NCI-H748 treated with DMSO at 0.1 percent for 48 hours (cell line): ENCODE results near the gene AGBL1.

Source experiments
- DNase-seq: peaks from one replicate; lab custom pipeline; 2025; lab: John Stamatoyannopoulos, UW

Gene AGBL1

DNA sequence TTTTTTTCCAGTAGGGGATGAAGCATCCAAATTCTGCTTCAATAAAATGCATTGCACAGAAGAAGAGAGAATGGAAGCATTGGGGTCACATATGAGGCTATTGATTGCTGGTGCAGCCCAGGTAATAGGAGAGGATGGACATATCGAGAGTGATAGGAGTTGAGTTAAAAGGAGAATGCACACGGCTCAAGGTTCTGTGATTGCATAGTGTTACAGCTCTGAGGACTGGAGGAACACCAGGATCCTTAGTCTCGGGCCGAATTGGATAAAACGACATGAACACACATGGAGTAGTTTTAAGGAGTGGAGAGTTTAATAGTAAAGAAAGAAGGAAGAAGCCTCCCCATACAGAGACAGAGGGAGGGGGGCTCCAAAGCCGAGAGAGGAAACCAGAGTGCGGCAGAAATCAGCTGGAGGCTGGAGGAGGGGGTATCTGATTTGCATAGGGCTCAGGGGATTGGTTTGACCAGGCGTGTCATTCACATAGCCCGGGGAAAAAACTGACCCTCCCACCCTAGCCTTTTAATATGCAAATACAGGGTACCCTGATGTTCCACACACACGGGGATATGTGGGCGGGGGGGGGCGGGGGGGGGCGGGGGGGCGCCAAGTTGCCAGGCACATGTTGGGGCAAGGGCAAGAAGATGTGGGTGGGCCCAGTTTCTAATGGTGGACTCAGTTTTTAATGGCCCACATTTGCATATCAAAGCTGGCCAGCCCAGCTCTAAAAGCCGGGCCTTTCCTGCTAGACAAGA, 156.9 kb downstream of the AGBL1 start:
- peak; percentile 5 for DNase-seq

DNA sequence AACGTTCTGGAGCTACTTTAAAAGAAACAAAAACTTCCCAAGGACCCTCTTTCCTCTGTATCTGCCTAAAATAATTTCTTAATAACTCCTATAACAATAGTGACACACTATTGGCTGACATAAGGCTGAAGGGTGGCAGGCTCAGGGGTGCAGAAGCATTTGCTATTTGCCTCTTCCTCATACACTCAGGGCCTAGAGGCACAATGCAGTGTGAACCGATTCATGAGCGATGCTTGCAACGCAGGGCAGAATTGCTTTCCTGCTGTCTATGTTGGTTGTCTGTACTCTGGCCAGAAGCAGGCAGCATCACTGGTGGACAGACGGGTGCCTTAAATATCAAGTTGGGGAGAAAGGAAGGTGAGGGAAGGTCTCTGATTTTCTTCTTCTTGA, 157.4 kb downstream of the AGBL1 start:
- DNase-seq = no peak

DNA sequence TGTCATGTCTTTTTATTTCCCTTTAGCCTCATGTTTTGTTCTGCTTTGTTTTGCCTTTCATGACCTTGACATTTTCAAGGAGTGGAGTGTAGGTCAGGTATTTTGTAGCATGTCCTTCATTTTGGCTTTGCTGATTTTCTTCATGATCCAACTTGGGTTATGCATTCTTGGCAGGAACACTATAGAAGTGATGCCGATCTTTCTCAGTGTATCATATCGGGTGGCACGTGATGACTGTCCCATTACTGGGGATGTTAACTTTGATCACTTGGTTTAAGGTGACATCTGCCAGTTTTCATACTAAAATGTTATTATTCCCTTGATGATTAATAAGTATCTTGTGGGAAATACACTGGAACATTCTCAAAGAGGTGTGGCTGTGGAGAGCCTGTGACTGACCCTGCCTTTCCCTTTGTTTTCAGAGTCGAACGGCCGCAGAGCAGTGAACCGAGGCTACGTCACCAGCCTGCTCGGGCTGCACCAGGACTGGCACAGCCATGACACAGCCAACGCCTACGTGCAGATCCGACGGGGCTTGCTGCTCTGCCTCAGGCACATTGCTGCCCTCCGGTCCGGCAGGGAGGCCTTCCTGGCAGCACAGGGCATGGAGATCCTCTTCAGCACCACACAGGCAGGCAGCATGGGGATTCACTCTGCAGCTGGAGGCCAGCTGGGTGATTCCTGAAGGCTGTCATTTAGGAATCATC, 167.7 kb downstream of the AGBL1 start:
- DNase-seq = no peak

DNA sequence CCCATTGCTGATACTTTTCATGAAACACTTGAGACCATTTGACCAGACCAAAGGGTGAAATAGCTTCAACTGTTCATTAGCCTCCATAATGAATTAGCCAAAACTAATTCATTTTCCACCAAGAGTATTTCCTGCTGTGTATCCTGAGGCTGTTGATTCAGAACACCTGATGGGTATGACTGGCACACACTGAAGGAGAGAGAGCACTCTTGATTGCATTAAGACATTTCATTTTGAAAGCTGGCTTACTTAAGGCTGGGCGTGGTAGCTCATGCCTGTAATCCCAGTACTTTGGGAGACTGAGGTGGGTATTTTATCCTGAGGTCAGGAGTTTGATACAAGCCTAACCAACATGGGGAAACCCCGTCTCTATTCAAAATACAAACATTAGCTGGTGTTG, 175.6 kb downstream of the AGBL1 start:
- DNase-seq = no peak

DNA sequence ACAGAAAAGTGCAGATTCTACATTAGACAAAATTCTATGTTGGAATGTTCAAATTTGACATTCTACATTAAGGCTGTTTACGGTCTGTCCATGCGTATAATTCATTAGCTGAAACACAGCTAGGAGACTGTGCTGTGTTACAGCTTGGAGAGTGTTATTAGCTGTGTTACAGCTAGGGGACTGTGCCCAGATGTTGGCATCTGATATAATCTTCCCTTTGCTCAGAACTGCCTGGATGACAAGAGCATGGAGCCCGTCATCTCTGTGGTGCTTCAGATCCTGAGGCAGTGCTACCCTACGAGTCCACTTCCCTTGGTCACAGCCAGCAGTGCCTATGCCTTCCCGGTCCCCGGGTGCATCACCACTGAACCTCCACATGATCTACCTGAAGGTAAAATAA, 177.0 kb downstream of the AGBL1 start:
- DNase-seq = no peak

DNA sequence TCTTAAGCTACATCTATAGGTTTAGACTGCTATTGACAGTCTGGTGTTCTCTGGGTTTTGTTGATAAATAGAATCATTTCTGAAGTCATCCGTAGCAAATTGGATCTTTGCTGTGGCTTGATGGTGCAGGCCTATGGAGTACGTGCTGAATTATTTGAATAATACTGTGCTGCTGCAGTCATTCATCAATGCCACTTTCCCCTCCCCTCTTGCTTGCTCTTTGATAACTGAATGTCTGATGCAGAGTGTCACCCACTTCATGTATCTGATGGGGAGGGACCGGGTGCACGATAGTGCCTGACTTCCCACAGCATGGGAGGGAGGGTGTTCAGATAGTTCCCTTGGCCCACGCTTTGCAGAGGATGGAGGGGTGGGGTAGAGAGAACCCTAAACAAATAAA, 179.9 kb downstream of the AGBL1 start:
- no peak for DNase-seq

DNA sequence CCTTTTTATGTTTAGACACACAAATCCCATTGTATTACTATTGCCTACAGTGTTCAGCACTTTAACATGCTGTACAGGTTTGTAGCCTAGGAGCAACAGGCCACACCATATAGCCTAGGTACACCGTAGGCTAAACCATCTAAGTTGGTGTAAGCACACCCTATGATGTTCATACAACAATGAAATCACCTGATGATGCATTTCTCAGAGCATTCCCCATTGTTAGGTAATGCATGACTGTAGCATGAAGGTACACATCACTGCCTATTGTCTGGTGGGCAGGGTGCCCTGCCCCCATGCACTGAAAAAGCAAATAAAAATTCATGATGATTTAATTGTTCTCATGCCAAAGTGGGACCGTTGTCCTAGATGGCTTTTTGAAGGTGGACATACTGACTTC, 183.6 kb downstream of the AGBL1 start:
- DNase-seq = no peak

DNA sequence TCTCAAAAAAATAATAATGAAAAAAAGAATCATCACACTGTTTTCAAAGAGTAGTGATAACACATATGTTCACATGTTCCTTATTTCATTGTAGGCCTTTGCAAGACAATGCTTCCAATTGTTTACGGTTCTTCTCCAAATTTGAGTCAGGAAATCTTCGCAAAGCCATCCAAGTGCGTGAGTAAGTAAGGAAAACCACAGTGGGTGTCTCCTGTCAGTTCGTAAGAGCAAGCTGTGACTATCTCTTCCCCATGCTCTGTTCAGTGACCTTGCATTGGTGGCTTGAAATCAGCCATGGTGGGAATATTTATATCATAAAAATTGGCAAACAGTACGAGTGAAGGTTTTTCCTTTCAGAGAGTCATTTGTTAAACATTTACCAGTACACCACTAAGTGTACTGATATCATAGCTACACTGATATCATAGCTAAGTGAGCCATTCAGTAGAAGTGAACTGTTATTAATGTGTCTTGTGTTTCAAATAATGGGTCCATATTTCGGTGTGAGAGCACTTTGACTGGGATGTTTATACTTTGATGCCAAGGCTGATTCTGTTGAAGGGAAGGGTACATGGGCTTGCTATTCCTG, 187.3 kb downstream of the AGBL1 start:
- no peak for DNase-seq

DNA sequence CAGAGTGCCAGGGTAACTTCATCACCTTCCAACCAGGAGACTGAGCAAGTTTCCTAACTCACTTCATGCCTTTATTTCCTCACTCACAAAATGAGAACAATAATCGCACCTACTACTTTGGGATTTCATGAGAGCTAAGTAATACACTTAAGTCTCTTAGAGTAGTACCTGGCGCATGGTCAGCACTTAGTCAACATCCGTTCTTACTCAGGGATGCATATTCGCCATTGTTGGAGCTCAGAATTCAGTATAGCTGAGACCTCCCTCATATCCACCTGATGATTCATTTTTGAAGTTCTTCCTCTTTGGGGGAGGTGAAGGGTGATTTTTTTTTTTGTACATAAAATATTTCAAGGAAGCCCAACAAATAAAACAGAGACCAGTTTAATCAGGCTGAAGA, 188.2 kb downstream of the AGBL1 start:
- DNase-seq = no peak

DNA sequence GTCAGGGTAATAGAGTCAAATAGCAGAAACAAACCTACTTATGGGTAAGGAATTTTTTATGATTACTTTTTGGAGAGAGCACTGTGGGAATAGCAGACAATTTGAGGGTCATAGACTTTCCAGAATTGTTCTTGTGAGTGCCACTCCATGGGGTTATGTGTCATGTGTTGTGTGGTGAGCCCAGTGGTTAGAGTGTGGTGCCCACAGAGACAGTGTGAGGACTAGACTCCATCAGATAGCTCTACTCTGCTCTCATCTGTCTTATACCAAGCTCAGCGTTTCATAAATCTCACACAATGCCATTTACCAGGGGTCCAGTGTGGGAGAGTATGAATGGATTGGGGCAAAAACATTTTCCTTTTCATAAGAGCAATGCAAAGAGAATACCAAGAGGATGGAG, 188.9 kb downstream of the AGBL1 start:
- DNase-seq = no peak

DNA sequence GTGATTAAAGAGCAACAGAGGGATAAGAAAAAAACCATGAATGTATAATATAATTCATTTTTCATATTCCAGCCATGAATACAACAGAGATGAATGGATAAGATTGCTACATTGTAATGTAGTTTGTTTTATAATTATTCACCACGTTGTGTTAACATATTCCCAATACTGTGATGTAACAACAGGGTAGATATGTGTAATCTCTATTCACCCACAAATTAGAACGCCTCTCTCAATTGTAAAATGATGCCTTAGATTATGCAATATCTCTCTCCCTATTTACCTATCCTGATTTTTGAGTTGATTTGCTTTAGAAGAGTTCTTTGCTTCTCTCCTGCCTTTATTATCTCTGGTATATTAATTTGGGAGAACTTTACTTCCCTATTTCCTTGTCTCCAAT, 193.6 kb downstream of the AGBL1 start:
- no peak for DNase-seq

DNA sequence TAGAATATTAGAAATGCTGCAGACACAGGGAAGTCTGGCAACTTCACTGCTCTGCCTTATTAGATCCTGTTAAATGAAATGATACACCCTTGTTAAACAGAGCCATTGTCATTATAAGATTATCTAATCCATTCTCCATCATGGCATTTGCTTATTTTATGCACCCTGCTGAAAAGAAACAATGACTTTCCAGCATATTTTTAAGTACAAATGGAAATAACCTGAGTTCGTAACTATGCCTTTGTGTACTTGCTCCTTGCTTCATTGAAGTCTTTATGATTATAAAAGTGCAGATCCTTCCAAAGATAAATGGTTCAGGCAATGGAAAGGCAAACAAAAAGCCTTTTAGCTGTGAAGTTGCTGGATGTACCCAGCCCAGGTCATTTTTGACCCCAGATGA, 195.7 kb downstream of the AGBL1 start:
- no peak for DNase-seq

DNA sequence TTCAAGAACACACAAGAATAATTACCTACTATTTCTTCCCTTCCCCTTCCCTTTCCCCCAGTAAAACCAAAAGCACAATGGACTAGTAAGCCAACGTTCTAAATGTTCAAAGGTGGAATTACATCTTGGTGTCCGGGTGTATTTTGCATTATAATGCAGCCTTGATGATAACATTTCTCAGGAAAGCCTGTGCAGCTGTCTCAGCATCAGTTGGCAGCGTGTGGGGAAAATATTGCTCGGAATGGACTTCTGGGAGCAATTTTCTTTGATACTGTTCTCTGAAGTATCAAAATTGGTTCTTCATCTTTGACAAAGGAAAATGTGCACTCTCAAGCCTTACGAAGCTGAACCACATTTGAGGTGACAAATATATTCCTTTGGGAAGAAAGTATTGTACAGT, 198.9 kb downstream of the AGBL1 start:
- no peak for DNase-seq

DNA sequence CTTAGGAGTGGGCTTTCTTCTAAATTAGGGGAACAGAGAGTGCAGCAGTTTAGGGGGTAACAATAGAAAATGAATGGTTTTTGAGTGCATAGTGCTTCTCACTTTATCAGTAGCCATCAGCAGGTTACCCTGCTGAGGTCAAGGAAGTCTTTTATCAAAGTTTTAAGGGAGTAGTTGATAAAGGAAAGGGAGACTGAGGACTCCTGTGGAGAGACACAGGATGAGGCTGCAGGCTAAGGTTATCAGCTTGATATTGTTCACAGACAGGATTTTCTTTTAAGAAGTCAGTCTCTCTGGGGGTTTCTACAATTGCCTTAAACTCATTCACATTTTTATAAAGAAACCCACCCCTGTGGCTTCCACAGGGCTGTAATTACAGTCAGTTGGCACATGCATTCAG, 205.0 kb downstream of the AGBL1 start:
- no peak for DNase-seq

DNA sequence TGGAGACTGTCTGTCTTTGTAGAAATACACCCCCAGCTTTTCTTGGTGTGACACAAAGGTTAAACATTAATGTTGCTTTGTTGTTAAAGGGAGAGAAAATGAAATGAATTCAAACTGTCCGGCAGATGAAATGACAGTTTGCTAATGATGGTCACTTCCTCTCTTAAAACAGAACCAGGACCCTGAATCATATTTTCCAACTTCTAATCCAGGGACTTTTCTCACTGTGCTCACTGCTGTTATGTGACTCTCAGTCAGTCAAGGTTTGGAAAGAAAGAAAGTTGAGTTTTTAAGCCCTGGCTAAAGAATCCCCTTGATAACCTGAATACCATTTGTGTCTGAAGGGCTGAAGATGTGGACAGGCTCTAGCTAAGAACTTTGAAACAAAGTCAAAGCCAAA, 215.8 kb downstream of the AGBL1 start:
- no peak for DNase-seq

DNA sequence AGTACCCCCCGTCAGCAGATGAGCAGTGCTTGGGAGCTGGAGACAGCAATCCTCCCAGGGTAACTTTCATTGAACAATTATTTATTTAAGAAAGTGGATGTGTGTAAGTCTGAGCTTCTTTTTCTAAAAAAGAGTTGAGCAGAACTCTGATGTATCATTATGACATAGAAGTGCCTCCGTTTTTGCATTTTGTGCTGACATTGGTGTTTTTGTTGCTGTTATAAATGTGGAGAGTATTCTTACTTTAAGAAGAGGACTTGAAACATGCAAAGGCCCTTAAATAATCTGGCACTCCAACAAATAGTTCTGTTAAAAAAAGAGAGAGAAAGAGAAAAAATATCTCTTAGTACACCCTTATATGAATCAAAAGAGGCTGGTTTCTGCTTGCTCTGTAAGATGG, 217.1 kb downstream of the AGBL1 start:
- DNase-seq = no peak

DNA sequence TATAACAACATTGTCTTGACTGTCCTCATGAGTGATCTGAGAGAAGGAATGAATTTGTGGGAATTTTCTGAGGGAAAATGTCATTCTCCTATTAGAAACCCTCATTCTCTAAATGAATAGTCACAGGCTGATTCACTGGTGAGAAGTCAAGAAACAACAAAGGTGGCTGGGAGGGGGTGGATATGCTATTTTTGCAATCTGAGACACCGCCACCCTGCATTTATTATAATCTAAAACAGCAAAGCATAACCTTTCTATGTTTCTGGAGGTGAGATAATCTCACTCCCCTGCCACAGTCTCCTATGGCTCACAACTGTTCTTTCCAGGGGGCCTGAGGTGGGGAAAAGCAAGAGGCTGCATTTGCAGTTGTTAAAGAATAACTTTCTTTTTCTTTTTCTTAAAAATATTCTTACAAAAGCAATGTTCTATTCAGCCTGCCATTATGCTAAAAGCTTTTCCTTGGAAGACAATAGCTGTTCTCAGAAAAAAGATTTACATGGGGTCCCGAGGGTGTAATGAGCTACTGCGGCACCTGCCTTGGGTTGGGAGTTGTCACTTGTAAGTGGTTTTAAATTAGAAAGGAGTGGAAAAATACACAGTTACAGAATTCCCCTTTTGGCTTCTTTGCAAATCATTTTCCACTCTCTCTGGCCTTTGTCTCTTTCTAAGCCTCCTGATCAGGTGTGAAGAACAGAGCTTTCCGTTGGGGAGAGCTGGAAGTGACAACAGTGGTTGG, 220.9 kb downstream of the AGBL1 start:
- DNase-seq = no peak

DNA sequence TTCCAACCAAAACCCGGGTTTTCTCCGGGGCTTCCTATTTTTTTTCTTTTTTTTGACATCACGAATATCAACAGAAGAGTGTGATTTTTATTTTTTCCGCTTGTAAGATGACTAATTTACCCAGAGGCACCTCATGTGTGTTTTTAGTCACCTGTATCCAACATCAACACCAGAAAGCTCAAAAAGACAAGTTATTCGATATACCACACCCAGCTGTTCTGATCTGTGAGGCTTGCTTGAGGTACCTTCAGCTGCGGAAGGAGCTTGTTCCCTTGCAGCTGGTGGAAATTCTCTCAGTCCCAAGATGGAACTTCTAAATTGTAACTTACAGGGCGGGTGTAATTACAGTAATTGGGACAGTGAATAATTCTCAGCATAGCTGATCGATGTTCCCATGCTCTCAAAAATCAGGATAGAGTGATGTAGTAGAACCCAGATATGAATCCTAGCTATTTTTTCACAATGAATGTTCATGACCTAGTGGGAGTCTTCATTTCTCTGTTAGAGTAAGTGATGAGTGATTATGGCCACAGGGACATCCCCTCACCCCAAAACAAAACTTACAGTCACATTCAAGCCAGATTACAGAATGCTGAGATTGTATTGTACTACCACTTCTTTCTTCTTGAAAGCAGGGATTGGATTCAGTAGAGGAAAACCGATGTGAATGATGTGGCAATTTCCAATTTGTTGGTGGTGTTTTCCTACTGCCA, 232.1 kb downstream of the AGBL1 start:
- DNase-seq = no peak

DNA sequence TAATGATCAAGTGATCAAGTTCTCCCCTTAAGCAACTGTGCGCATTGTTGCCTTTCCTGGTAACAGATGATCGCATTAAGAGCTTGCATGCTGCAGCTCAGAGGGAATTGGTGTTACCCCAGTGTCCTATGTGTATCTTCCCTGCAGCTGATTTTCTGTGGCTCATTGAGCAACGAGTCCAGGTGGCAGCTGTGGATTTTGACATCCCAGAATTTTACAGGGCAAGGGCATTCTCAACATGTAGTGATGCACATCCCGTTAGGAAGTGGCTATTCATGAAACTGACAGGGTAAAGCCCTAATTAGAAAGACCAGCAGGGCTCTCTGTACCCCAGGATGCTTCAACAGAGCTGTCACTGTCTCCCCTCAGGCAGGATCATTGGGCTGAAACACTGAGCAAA, 232.8 kb downstream of the AGBL1 start:
- DNase-seq = no peak

DNA sequence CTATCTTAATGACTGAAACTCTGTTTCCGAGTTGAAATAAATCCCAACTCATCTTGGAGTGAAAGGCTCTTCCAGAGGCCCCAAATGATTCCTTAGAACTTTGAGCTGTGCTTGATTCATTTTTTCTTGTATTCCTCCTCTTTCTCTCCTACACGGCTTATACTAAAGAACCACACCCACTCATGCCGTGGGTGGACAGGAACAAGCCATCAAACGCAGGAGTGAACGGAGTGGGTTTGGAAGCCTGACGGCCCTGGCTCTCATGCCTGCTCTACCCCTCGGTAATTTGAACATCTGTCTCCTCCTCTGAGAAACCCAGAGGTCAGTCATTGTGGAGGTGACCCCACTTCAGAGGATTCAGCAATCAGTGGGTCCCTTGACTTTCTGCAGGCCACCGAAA, 236.5 kb downstream of the AGBL1 start:
- DNase-seq = no peak

DNA sequence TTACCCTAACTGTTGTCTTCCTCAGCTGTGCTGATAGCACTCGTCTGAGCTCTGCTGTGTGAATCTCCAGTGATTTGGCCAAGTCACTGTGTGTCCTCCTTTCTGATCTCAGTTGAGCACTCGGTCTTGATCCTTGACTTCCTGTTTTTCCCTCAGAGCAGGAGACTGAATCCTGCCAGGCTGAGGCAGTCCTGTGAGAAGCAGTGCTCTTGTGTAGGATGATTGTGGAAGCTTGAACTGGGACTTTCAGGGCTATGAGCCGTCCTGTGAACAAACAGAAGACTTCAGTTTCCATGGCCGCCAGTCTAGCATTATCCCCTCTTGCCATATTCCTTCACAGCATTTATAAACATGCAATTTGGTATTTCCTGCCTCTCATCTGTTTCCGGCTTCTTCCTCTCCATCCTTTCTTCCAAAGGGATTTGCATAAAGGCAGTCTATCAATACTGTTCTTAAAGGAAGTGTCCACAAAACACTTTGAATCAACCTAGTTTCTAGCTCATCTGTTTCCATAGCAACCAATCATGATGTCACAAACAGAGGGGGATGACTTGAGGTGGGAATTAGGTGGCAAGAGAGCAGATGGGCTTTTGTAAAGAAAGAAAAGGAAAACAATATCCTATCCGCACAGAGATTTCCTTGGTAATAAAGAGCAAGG, 237.2 kb downstream of the AGBL1 start:
- peak; percentile 7 for DNase-seq

DNA sequence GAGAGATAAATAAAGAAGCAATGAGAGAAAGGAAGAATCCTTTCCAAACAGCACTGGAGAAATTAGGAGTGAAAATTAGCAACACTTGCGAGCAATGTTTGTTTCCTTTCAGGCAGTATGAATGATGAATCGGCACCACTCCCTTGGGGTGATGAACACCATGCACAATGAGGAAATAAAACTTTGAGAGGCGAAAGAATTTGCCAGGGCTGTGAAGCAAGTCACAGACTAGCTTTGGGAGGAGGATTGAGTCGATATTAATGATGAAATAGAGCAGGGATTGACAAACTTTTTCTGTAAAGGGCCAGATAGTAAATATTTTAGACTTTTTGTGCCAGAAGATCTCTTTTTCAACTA, 237.7 kb downstream of the AGBL1 start:
- no peak for DNase-seq
